HFF-Myc (cell line): ENCODE results near the gene TBC1D16.

Experiments used
- DNase-seq: peaks from one replicate; pipeline ENCODE4 v3.0.0-alpha.2; 2011; ENCODE audit warnings: low read depth; ENCODE audit errors: extremely low read depth
- H3K4me3 ChIP-seq: replicated peaks from 2 replicates; pipeline ENCODE4 v1.5.1; 2011; ENCODE audit warnings: low read depth, mild to moderate bottlenecking, control low read depth, low read length
- TF ChIP-seq, protein P1 (sequence below): IDR thresholded peaks from 2 replicates; pipeline ENCODE4 v1.5.1; 2012; ENCODE audit warnings: mild to moderate bottlenecking, low read depth, low read length, control low read depth; ENCODE audit errors: missing control alignments

Gene TBC1D16

GRCh38 chr17:79940459-79941087 lies 95.1 kb downstream of the TBC1D16 start:
- no peak for DNase-seq
- TF ChIP-seq, protein P1, sequence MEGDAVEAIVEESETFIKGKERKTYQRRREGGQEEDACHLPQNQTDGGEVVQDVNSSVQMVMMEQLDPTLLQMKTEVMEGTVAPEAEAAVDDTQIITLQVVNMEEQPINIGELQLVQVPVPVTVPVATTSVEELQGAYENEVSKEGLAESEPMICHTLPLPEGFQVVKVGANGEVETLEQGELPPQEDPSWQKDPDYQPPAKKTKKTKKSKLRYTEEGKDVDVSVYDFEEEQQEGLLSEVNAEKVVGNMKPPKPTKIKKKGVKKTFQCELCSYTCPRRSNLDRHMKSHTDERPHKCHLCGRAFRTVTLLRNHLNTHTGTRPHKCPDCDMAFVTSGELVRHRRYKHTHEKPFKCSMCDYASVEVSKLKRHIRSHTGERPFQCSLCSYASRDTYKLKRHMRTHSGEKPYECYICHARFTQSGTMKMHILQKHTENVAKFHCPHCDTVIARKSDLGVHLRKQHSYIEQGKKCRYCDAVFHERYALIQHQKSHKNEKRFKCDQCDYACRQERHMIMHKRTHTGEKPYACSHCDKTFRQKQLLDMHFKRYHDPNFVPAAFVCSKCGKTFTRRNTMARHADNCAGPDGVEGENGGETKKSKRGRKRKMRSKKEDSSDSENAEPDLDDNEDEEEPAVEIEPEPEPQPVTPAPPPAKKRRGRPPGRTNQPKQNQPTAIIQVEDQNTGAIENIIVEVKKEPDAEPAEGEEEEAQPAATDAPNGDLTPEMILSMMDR = no peak
- H3K4me3 ChIP-seq = no peak overlapping the region

- no peak for DNase-seq
- TF ChIP-seq, protein P1 = no peak
- H3K4me3 ChIP-seq = no peak overlapping the region
Observed at GRCh38 chr17:79939755-79940458, 95.8 kb downstream of the TBC1D16 start.

DNA sequence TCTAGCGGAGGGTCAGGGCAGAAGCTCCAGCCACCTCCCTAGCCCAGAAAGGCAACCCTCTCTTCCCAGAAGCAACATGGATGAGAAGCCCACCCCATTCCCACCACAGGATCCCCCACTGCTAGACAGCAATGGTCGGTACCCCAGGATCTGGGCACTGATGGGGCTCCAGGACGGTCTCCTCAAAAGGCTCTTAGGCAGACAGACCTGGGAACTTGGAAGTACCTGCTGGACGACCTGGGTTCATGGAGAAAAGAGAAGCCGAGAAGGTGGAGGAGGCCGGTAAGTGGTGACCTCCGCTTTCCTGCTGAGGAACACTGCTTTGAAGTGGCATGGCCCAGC lies 96.6 kb downstream of the TBC1D16 start:
- H3K4me3 ChIP-seq = no peak overlapping the region
- TF ChIP-seq, protein P1 = no peak
- DNase-seq = no peak

DNA sequence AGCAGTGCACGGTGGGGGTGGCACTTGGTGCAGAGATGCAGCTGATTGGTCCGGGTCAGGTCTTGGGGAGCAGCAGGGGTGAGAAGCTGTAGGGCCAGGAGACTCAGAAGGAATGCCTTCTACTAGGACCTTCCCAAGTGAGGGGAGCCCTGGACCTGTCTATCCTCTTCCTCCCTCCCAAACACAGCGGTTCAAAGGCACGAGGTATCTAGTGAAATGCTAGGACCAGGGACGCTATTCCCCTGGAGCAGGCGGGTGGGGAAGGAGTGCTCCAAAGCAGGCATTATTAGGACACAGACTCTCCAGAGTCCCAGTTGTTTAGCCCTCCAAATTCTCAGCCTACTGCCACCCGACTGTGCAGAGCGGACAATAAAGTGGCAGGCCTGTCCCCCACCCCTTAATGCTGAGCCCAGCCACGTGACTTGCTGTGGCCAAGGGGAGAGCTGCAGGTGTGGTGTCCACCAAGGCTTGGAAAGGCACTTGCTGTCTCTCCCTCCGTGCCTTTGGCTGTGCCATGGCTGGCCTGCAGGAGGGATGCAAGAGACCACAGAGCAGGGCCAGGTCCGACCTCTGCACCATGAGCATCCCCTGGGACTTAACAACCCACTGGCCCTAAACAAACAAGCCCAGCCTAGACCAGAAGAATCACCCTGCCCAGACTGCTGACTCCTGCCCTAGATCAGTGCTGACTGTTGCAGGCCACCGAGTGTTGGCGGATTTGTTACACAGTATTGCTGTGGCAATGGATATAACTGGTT lies 97.2 kb downstream of the TBC1D16 start:
- no peak for DNase-seq
- H3K4me3 ChIP-seq = no peak overlapping the region
- TF ChIP-seq, protein P1 = no peak

GRCh38 chr17:79937391-79938335 lies 98.0 kb downstream of the TBC1D16 start:
- no peak overlapping the region for H3K4me3 ChIP-seq
- TF ChIP-seq, protein P1 = no peak
- DNase-seq = no peak
